ENCODE measurements around the gene CRY2. TPM values are rescaled to one million over a fixed set of nuclear protein-coding genes. Genes with fewer than 3 reads are reported as not detected.

The CRY2 gene
- total and polyA plus RNA-seq, 2 of the 8 experiments (the other 6 are each of a cell fraction or from before 2014, with no cell fraction given): 8.0 to 9.4 TPM

DNA sequence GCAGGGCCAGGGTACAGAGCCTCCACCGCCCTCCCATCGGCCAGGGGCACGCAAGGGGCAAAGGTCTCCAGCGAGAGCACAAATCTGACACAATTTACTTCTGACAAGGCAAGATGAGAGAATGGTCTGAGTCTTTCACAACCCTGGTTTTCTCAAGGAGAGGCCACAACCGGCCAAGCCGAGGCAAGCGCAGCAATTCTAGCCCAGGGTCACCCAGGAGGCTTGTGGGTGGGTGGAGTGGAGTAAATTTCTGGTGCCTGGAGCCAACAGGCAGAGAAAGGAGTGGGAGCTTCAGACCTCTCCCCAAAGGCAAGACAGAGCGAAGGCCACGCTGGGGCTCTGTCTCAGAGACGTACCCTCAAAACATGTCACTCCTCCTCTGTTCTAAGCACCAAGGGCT lies 84.5 kb downstream of the CRY2 start:
- Histone ChIP-seq H4K8ac (ENCODE audit: extremely low read depth, insufficient read depth, low read length) (no peak overlapping the region), H2BK12ac (ENCODE audit: low read depth, low read length) (no peak overlapping the region), H3K9ac (replicated peaks in 1 of 4; ENCODE audit: extremely low read depth in 1 of 4, low read depth in 3 of 4, low read length in 3 of 4) (no peak overlapping the region), H3K14ac (ENCODE audit: insufficient read length) (no peak overlapping the region), H3K23ac (ENCODE audit: insufficient read length) (no peak overlapping the region), H3K4me3 (ENCODE audit: extremely low read depth in 1 of 4, insufficient read depth in 2 of 4, low read depth in 3 of 4, low read length in 4 of 4) (no peak overlapping the region), H4K20me1 (replicated peaks in 1 of 2; ENCODE audit: control insufficient read depth in 1 of 2, insufficient read depth in 2 of 2, low read length in 2 of 2) (peaks cover 0 to 5% of the 10 kb centered on the region in 2 experiments), H4K5ac (ENCODE audit: insufficient read length, low read depth, low read length) (no peak overlapping the region), H2AFZ (ENCODE audit: low read length) (no peak overlapping the region), H4K91ac (replicated peaks; ENCODE audit: insufficient read length, low read length) (no peak overlapping the region), H3K9me3 (ENCODE audit: insufficient read depth in 2 of 2, low read depth in 1 of 2, low read length in 1 of 2) (no peaks in the 10 kb centered on the region), H3K18ac (ENCODE audit: extremely low read depth, low read length) (no peak overlapping the region), H3K4me2 (ENCODE audit: insufficient read depth in 1 of 2, low read depth in 2 of 2, low read length in 2 of 2) (no peak overlapping the region), H3K4ac (replicated peaks; ENCODE audit: insufficient read length, low read depth, low read length) (no peak overlapping the region), H3K36me3 (ENCODE audit: control insufficient read depth in 2 of 4, insufficient read depth in 4 of 4, low read length in 3 of 4) (peaks cover 9 to 44% (median 28%) of the 10 kb centered on the region in 4 experiments), H3K27ac (ENCODE audit: low read depth, low read length) (no peak overlapping the region), H2AK5ac (ENCODE audit: low read depth, low read length) (no peak overlapping the region), H3K4me1 (replicated peaks in 1 of 4; ENCODE audit: control insufficient read depth in 3 of 4, insufficient read depth in 4 of 4, low read length in 3 of 4) (no peaks in the 10 kb centered on the region), H2BK20ac (ENCODE audit: low read length) (no peak overlapping the region), H2BK5ac (ENCODE audit: low read depth, low read length) (0 out of 2 replicates have a peak overlapping the region, but pooled peaks have one; percentile 24), H2BK120ac (replicated peaks; ENCODE audit: low read depth, low read length) (no peak overlapping the region), H2BK15ac (ENCODE audit: low read length) (no peak overlapping the region), H3K79me2 (ENCODE audit: control insufficient read depth in 1 of 2, insufficient read depth in 2 of 2, low read length in 2 of 2) (no peaks in the 10 kb centered on the region), H3K79me1 (ENCODE audit: low read depth, low read length) (peaks cover 2% of the 10 kb centered on the region; the same call in 1 of the 2 replicates), H3K23me2 (ENCODE audit: low read depth, low read length) (no peaks in the 10 kb centered on the region), H3K56ac (replicated peaks; ENCODE audit: insufficient read length, low read depth, low read length) (no peak overlapping the region), H3K27me3 (replicated peaks in 1 of 4; ENCODE audit: control insufficient read depth in 3 of 4, extremely low read depth in 1 of 4, insufficient read depth in 3 of 4, low read length in 3 of 4) (no peaks in the 10 kb centered on the region)
- WGBS, 2 experiments (ENCODE audit: extremely low coverage in 1 of 2, insufficient coverage in 1 of 2, insufficient read length in 1 of 2, insufficient replicate concordance in 2 of 2, low coverage in 1 of 2, low lambda C conversion rate in 2 of 2, missing lambda C conversion rate in 1 of 2): 86% methylated on average over 10 of the region's 10 CpGs; no CpG with 5 or more reads in 1 of the 2 experiments
- POLR2A ChIA-PET (ENCODE audit: partially characterized antibody): interaction anchor here (0.6 to 13.6 kb wide), 6 partner anchors 8 to 135 kb away, joined by 3 to 115 read pairs (median 4); partner anchors contain the start of genes LARGE2 and PEX16
- CTCF ChIA-PET (ENCODE audit: partially characterized antibody): interaction anchor here (0.6 to 1.8 kb wide), 4 partner anchors 33 to 74 kb away, joined by 3 to 11 read pairs (median 4); no protein-coding TSS in a partner anchor
- FAIRE-seq (no peak), DNase-seq (ENCODE audit: low read depth in 1 of 2, low spot score in 2 of 2) (no peak)
- TF ChIP-seq POLR2A (IDR thresholded peaks at IDR 0.05; ENCODE audit: control extremely low read depth in 1 of 2, low read depth in 2 of 2, low read length in 2 of 2): no peak
- TF ChIP-seq YY1 (IDR thresholded peaks at IDR 0.05; ENCODE audit: low read depth, low read length): no peak
- no peak for TF ChIP-seq EP300 (IDR thresholded peaks at IDR 0.05; ENCODE audit: borderline replicate concordance in 1 of 2, low read depth in 2 of 2, low read length in 2 of 2)
- TF ChIP-seq BACH1 (IDR thresholded peaks at IDR 0.05; ENCODE audit: low read length): no peak
- no peak for TF ChIP-seq BRCA1 (IDR thresholded peaks at IDR 0.05; ENCODE audit: low read depth, low read length)
- no peak for TF ChIP-seq CBX8 (IDR thresholded peaks at IDR 0.05; ENCODE audit: borderline replicate concordance, low read depth, low read length)
- no peak for TF ChIP-seq HDAC6 (IDR thresholded peaks at IDR 0.05; ENCODE audit: low read depth, low read length)
- TF ChIP-seq CREB1 (IDR thresholded peaks at IDR 0.05): no peak
- no peak for TF ChIP-seq HDAC2 (IDR thresholded peaks at IDR 0.05; ENCODE audit: borderline replicate concordance in 1 of 2, low read depth in 2 of 2, low read length in 2 of 2)
- no peak for TF ChIP-seq SP4 (IDR thresholded peaks at IDR 0.05; ENCODE audit: low read length)
- TF ChIP-seq KDM1A (IDR thresholded peaks at IDR 0.05; ENCODE audit: borderline replicate concordance, low read length): no peak
- no peak for TF ChIP-seq POLR2AphosphoS5 (IDR thresholded peaks at IDR 0.05; ENCODE audit: low read depth, low read length)
- TF ChIP-seq RNF2 (IDR thresholded peaks at IDR 0.05; ENCODE audit: borderline replicate concordance, low read depth, low read length, missing control alignments, poor library complexity, severe bottlenecking): no peak
- no peak for TF ChIP-seq GABPA (IDR thresholded peaks at IDR 0.05; ENCODE audit: borderline replicate concordance, insufficient read depth, low read length)

All from H1 (cell line).